Neural cell (in vitro differentiated cells): ENCODE results near the gene DSCAML1. TPM values are rescaled to one million over a fixed set of nuclear protein-coding genes. Genes with fewer than 3 reads are reported as not detected.

Experiments
- H2AFZ ChIP-seq: fragments of 200-600, 300-800 bp; sonication (generic), shearing (Covaris generic); 2 replicates; pipeline ENCODE4 v1.6.0; 2014; ENCODE audit warnings: low read depth, mild to moderate bottlenecking, antibody characterized with exemption, low read length, moderate library complexity
- H3F3A ChIP-seq: fragments of 200-600 bp; shearing (Covaris generic); 2 replicates; pipeline ENCODE4 v1.6.1; 2016; ENCODE audit warnings: mild to moderate bottlenecking, moderate library complexity, mixed read lengths, antibody characterized with exemption, low read length; ENCODE audit not compliant: insufficient read depth, poor library complexity, severe bottlenecking
- H3K27ac ChIP-seq: fragments of 200-600, 300-800 bp; sonication (generic), shearing (Covaris generic); 2 replicates; pipeline ENCODE4 v1.5.1; 2014; ENCODE audit warnings: mild to moderate bottlenecking, low read length, moderate library complexity
- H3K27me3 ChIP-seq: fragments of 300-800, 200-600 bp; sonication (generic), shearing (Covaris generic); 2 replicates; pipeline ENCODE4 v1.6.0; 2014; ENCODE audit warnings: mild to moderate bottlenecking, low read depth, low read length, moderate library complexity; ENCODE audit not compliant: insufficient read depth
- H3K36me3 ChIP-seq: fragments of 300-800, 200-600 bp; sonication (generic), shearing (Covaris generic); 2 replicates; pipeline ENCODE4 v1.5.1; 2014; ENCODE audit warnings: mild to moderate bottlenecking, antibody characterized with exemption, low read length, moderate library complexity; ENCODE audit not compliant: insufficient read depth
- H3K4me2 ChIP-seq: fragments of 300-800, 200-600 bp; sonication (generic), shearing (Covaris generic); 2 replicates; pipeline ENCODE4 v1.6.0; 2014; ENCODE audit warnings: mild to moderate bottlenecking, low read length
- H3K4me3 ChIP-seq: fragments of 300-800, 200-600 bp; sonication (generic), shearing (Covaris generic); 2 replicates; pipeline ENCODE4 v1.5.1; 2014; ENCODE audit warnings: mild to moderate bottlenecking, low read length, moderate library complexity
- H3K79me2 ChIP-seq: fragments of 200-600 bp; shearing (Covaris generic); replicated peaks from 2 replicates; pipeline ENCODE4 v1.6.0; 2014; ENCODE audit warnings: mild to moderate bottlenecking, low read length, moderate library complexity; ENCODE audit not compliant: insufficient read depth
- H3K9ac ChIP-seq: fragments of 300-800, 200-600 bp; sonication (generic), shearing (Covaris generic); 2 replicates; pipeline ENCODE4 v1.6.1; 2016; ENCODE audit warnings: mild to moderate bottlenecking, low read length, mixed read lengths
- H3K9me2 ChIP-seq: fragments of 200-600 bp; shearing (Covaris generic); 2 replicates; pipeline ENCODE4 v1.6.1; 2016; ENCODE audit warnings: mild to moderate bottlenecking, low read length, mixed read lengths; ENCODE audit not compliant: insufficient read depth
- H3K9me3 ChIP-seq: fragments of 200-600, 300-800 bp; sonication (generic), shearing (Covaris generic); 2 replicates; pipeline ENCODE4 v1.6.1; 2016; ENCODE audit warnings: mild to moderate bottlenecking, mixed run types, low read length, moderate library complexity, mixed read lengths
- H4K20me1 ChIP-seq: fragments of 200-600 bp; shearing (Covaris generic); 2 replicates; pipeline ENCODE4 v1.6.1; 2016; ENCODE audit warnings: mild to moderate bottlenecking, mixed run types; ENCODE audit not compliant: insufficient read depth
- CTCF ChIP-seq: fragments of 450-650 bp; IDR thresholded peaks from 2 replicates; pipeline ENCODE4 v1.5.1; 2014; ENCODE audit warnings: antibody characterized with exemption, mild to moderate bottlenecking, moderate library complexity; ENCODE audit not compliant: poor library complexity, severe bottlenecking
- EP300 ChIP-seq: fragments of 450-650 bp; conservative IDR thresholded peaks from 2 replicates; pipeline ENCODE4 v1.6.1; 2014; ENCODE audit warnings: antibody characterized with exemption, mild to moderate bottlenecking, moderate library complexity; ENCODE audit not compliant: poor library complexity, severe bottlenecking
- EZH2 ChIP-seq: fragments of 200-600, 300-800 bp; shearing (Covaris generic), sonication (generic); IDR thresholded peaks from 2 replicates; pipeline ENCODE4 v1.6.1; 2014; ENCODE audit warnings: antibody characterized with exemption, low read length, borderline replicate concordance, mild to moderate bottlenecking; ENCODE audit not compliant: insufficient read depth, poor library complexity, severe bottlenecking
- MXI1 ChIP-seq: fragments of 450-650 bp; conservative IDR thresholded peaks from 2 replicates; pipeline ENCODE4 v1.6.1; 2014; ENCODE audit warnings: antibody characterized with exemption, mild to moderate bottlenecking; ENCODE audit not compliant: poor library complexity, severe bottlenecking
- POLR2AphosphoS5 ChIP-seq: IDR thresholded peaks from 2 replicates; pipeline ENCODE4 v1.6.1; 2012
- RAD21 ChIP-seq: fragments of 450-650 bp; conservative IDR thresholded peaks from 2 replicates; pipeline ENCODE4 v1.6.1; 2014; ENCODE audit warnings: antibody characterized with exemption, mild to moderate bottlenecking, moderate library complexity
- REST ChIP-seq: IDR thresholded peaks from 2 replicates; pipeline ENCODE4 v1.6.1; 2012; ENCODE audit warnings: borderline replicate concordance
- SMC3 ChIP-seq: fragments of 450-650 bp; conservative IDR thresholded peaks from 2 replicates; pipeline ENCODE4 v1.6.1; 2014; ENCODE audit warnings: antibody characterized with exemption, mild to moderate bottlenecking, moderate library complexity; ENCODE audit not compliant: poor library complexity
- TAF1 ChIP-seq: IDR thresholded peaks from 2 replicates; pipeline ENCODE4 v1.6.1; 2012; ENCODE audit warnings: low read depth
- polyA plus RNA-seq: library from polyadenylated mRNA; depleted of rRNA; stranded (reverse); fragments of >200 nt; gene quantifications from 2 replicates; pipeline ENCODE4 v1.2.3, GENCODE V29; 2014

DSCAML1 gene
- polyA plus RNA-seq, 1 donor from 2014 or later = 1.3 TPM

- TF ChIP-seq REST (no peak), TAF1 (no peak)
Observed at GRCh38 chr11:117557361-117557760, 239.7 kb downstream of the DSCAML1 start (continued).

- Histone ChIP-seq H4K20me1 (no peaks in the 10 kb centered on the region), H3K36me3 (no peaks in the 10 kb centered on the region), H3K79me2 (no peaks in the 10 kb centered on the region), H3K9me3 (no peaks in the 10 kb centered on the region), H3F3A (no peaks in the 10 kb centered on the region), H3K4me3 (no peak overlapping the region), H3K27ac (no peak overlapping the region), H2AFZ (no peak overlapping the region), H3K27me3 (no peaks in the 10 kb centered on the region), H3K9ac (no peak overlapping the region), H3K9me2 (no peaks in the 10 kb centered on the region), H3K4me2 (no peak overlapping the region)
- no peak for TF ChIP-seq RAD21
- TF ChIP-seq REST = no peak
- no peak for TF ChIP-seq TAF1
- TF ChIP-seq EP300 = no peak
- TF ChIP-seq EZH2 = no peak
- no peak for TF ChIP-seq POLR2AphosphoS5
- TF ChIP-seq CTCF = no peak
- TF ChIP-seq SMC3 = no peak
- no peak for TF ChIP-seq MXI1
Observed at GRCh38 chr11:117554601-117555333, 242.2 kb downstream of the DSCAML1 start.
